Panc1 (cell line): Measurements from ENCODE around the gene ABCF2. TPM values are rescaled to one million over a fixed set of nuclear protein-coding genes. Genes with fewer than 3 reads are reported as not detected.

Experiments used
- ATAC-seq: fragments of 200-7000 bp; cut with Tn5 transposase; 2 replicates; pipeline ENCODE4 v1.9.1; 2020; ENCODE audit warnings: mild to moderate bottlenecking, moderate library complexity
- BruUV-seq: library from RNA; stranded (reverse); fragments of 400-500 nt; replicated peaks from 2 replicates; lab custom pipeline; 2021; lab: Mats Ljungman, UMichigan
- CTCF ChIA-PET: fragments of 300-600 bp; sonication (Branson Sonifier 250); formaldehyde crosslinking; loops from one replicate; lab custom pipeline; 2022; ENCODE audit warnings: antibody characterized with exemption; lab: Charles Lee
- POLR2A ChIA-PET: fragments of 300-600 bp; sonication (Branson Sonifier 250); formaldehyde crosslinking; loops from one replicate; lab custom pipeline; 2022; ENCODE audit warnings: antibody characterized with exemption; lab: Charles Lee
- DNase-seq: peaks from one replicate; pipeline ENCODE4 v3.0.0-alpha.2; 2010; ENCODE audit warnings: low read depth, low spot score
- H3K27ac ChIP-seq: 2 replicates; pipeline ENCODE4 v1.5.1; 2011; ENCODE audit warnings: mild to moderate bottlenecking, low read length, inconsistent platforms
- H3K27me3 ChIP-seq: fragments of 200-500 bp; sonication (Bioruptor generic); 2 replicates; pipeline ENCODE4 v1.6.0; 2014; ENCODE audit warnings: low read length, inconsistent platforms; ENCODE audit not compliant: control insufficient read depth, insufficient read depth
- H3K36me3 ChIP-seq: fragments of 200-500 bp; sonication (Bioruptor generic); 2 replicates; pipeline ENCODE4 v1.5.1; 2014; ENCODE audit warnings: inconsistent platforms, mild to moderate bottlenecking, low read length, moderate library complexity; ENCODE audit not compliant: control insufficient read depth, insufficient read depth
- H3K4me1 ChIP-seq: 2 replicates; pipeline ENCODE4 v1.5.1; 2011; ENCODE audit warnings: inconsistent platforms, mild to moderate bottlenecking, low read length, moderate library complexity; ENCODE audit not compliant: control insufficient read depth, insufficient read depth
- H3K4me3 ChIP-seq, 2 experiments: 2 replicates each; pipeline ENCODE4 v1.5.1; 2011 to 2012; ENCODE audit warnings: low read depth in 2 of 2, low read length in 2 of 2, mild to moderate bottlenecking in 2 of 2, inconsistent platforms in 1 of 2, moderate library complexity in 1 of 2
- H3K9me3 ChIP-seq: fragments of 200-500 bp; sonication (Bioruptor generic); 2 replicates; pipeline ENCODE4 v1.5.1; 2014; ENCODE audit warnings: low read depth, mild to moderate bottlenecking, inconsistent platforms, low read length, moderate library complexity; ENCODE audit not compliant: control insufficient read depth, insufficient read depth
- POLR2AphosphoS5 ChIP-seq: IDR thresholded peaks from 2 replicates; pipeline ENCODE4 v1.6.1; 2012; ENCODE audit warnings: mild to moderate bottlenecking, low read depth, low read length, moderate library complexity
- REST ChIP-seq, 2 experiments: IDR thresholded peaks; 2 replicates each; pipeline ENCODE4 v1.6.1; 2011 to 2012; ENCODE audit warnings: low read depth in 2 of 2, control low read depth in 1 of 2, low read length in 1 of 2, mild to moderate bottlenecking in 1 of 2, moderate library complexity in 1 of 2; ENCODE audit not compliant: insufficient read depth in 1 of 2
- SIN3A ChIP-seq: IDR thresholded peaks from 2 replicates; pipeline ENCODE4 v1.6.1; 2012; ENCODE audit warnings: low read depth, mild to moderate bottlenecking, low read length, moderate library complexity, borderline replicate concordance; ENCODE audit not compliant: insufficient read depth
- TCF7L2 ChIP-seq: IDR thresholded peaks from 2 replicates; pipeline ENCODE4 v1.6.1; 2011; ENCODE audit warnings: mild to moderate bottlenecking, low read depth, low read length, inconsistent platforms
- in situ Hi-C: cut with HindIII; loops from 2 replicates; pipeline ENCODE4 v1.10.0; 2016; ENCODE audit warnings: low sequenced_read_pairs, low pct_unique_long_range_greater_than_20kb
- intact Hi-C: fragments of 100-400 bp; cut with micrococcal nuclease; formaldehyde crosslinking; loops from one replicate; pipeline ENCODE4 v1.10.0; 2022; ENCODE audit not compliant: unreplicated experiment
- total RNA-seq: library from RNA; stranded (reverse); gene quantifications from one replicate; pipeline ENCODE4 v1.2.1, GENCODE V29; 2021; ENCODE audit not compliant: unreplicated experiment
- TF ChIP-seq, protein P1 (sequence below): fragments of 450-650 bp; IDR thresholded peaks from 2 replicates; pipeline ENCODE4 v1.5.1; 2017; ENCODE audit warnings: mild to moderate bottlenecking

ABCF2 gene
- total RNA-seq, 1 experiment from 2014 or later = 64.4 TPM

- no TSS peak for BruUV-seq
- H3K27ac ChIP-seq = no peak overlapping the region
- intact Hi-C loops = no loop called here
- no peaks in the 10 kb centered on the region for H3K9me3 ChIP-seq
- H3K36me3 ChIP-seq = no peaks in the 10 kb centered on the region
- in situ Hi-C loops = no loop called here
- H3K4me3 ChIP-seq = no peak overlapping the region
- H3K27me3 ChIP-seq = peaks cover 5% of the 10 kb centered on the region
- ATAC-seq = no peak
- ChIA-PET POLR2A (no interaction called here), CTCF (no interaction called here)
- H3K4me1 ChIP-seq = no peaks in the 10 kb centered on the region
- TF ChIP-seq SIN3A = no peak
- TF ChIP-seq TCF7L2 = no peak
- no peak for TF ChIP-seq REST (IDR thresholded peaks at IDR 0.05; ENCODE audit: insufficient read depth in 1 of 2, low read depth in 2 of 2, low read length in 1 of 2)
- TF ChIP-seq, protein P1, sequence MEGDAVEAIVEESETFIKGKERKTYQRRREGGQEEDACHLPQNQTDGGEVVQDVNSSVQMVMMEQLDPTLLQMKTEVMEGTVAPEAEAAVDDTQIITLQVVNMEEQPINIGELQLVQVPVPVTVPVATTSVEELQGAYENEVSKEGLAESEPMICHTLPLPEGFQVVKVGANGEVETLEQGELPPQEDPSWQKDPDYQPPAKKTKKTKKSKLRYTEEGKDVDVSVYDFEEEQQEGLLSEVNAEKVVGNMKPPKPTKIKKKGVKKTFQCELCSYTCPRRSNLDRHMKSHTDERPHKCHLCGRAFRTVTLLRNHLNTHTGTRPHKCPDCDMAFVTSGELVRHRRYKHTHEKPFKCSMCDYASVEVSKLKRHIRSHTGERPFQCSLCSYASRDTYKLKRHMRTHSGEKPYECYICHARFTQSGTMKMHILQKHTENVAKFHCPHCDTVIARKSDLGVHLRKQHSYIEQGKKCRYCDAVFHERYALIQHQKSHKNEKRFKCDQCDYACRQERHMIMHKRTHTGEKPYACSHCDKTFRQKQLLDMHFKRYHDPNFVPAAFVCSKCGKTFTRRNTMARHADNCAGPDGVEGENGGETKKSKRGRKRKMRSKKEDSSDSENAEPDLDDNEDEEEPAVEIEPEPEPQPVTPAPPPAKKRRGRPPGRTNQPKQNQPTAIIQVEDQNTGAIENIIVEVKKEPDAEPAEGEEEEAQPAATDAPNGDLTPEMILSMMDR = no peak
- no peak for TF ChIP-seq POLR2AphosphoS5
- DNase-seq = no peak
Observed at GRCh38 chr7:151191544-151191943, 35.5 kb downstream of the ABCF2 start.

DNA sequence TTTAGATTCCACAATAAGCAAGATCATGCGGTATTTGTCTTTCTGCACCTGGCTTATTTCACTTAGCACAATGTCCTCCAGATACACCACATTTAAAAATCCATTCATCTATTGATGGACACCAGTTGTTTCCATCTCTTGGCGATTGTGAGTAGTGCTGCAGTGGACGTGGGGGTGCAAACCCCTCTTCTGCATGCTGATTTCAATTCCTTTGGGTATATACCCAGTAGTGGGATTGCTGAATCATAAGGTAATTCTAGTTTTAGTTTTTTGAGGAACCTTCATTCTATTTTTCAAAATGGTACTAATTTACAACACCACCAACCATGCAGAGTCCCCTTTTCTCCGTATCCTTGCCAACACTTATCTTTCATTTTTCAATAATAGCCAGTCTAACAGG lies 38.0 kb downstream of the ABCF2 start:
- intact Hi-C loops = no loop called here
- Histone ChIP-seq H3K27ac (no peak overlapping the region), H3K27me3 (no peaks in the 10 kb centered on the region), H3K9me3 (no peaks in the 10 kb centered on the region), H3K4me3 (no peak overlapping the region), H3K36me3 (no peaks in the 10 kb centered on the region), H3K4me1 (no peaks in the 10 kb centered on the region)
- ChIA-PET POLR2A (no interaction called here), CTCF (no interaction called here)
- DNase-seq = no peak
- in situ Hi-C loops = no loop called here
- BruUV-seq = no TSS peak
- no peak for ATAC-seq
- TF ChIP-seq TCF7L2 (no peak), SIN3A (no peak)

GRCh38 chr7:151188252-151188542 lies 38.8 kb downstream of the ABCF2 start:
- in situ Hi-C loops (no loop called here), intact Hi-C loops (no loop called here)
- H3K27me3 ChIP-seq = no peaks in the 10 kb centered on the region
- DNase-seq = no peak
- ChIA-PET CTCF (no interaction called here), POLR2A (no interaction called here)
- no peaks in the 10 kb centered on the region for H3K36me3 ChIP-seq
- no peak overlapping the region for H3K27ac ChIP-seq
- no peak for TF ChIP-seq POLR2AphosphoS5
- TF ChIP-seq TCF7L2 = no peak
- TF ChIP-seq, protein P1 = no peak
- no peak for TF ChIP-seq REST (IDR thresholded peaks at IDR 0.05; ENCODE audit: insufficient read depth in 1 of 2, low read depth in 2 of 2, low read length in 1 of 2)
- no peak for TF ChIP-seq SIN3A
- no TSS peak for BruUV-seq
- no peaks in the 10 kb centered on the region for H3K9me3 ChIP-seq
- no peak overlapping the region for H3K4me3 ChIP-seq
- no peaks in the 10 kb centered on the region for H3K4me1 ChIP-seq
- no peak for ATAC-seq
